ENCODE data around the gene EFCAB8.

- TF ChIP-seq EZH2 (optimal IDR thresholded peaks at IDR 0.05; ENCODE audit: low read depth, low read length) (no peak), CTCF (IDR thresholded peaks at IDR 0.05; ENCODE audit: low read length) (no peak)
These were observed 28.3 kb upstream of the EFCAB8 start for GRCh38 chr20:32830437-32830836.
